Activated effector memory CD4-positive, alpha-beta T cell treated with anti-CD3 and anti-CD28 coated beads, Interleukin-2, amount 50 U/mL, for 16 hours (primary cell): ENCODE measurements around the gene ELN.

ENCODE experiments used
- DNase-seq: peaks from one replicate; pipeline ENCODE4 v3.0.0-alpha.2; 2020

ELN gene

DNA sequence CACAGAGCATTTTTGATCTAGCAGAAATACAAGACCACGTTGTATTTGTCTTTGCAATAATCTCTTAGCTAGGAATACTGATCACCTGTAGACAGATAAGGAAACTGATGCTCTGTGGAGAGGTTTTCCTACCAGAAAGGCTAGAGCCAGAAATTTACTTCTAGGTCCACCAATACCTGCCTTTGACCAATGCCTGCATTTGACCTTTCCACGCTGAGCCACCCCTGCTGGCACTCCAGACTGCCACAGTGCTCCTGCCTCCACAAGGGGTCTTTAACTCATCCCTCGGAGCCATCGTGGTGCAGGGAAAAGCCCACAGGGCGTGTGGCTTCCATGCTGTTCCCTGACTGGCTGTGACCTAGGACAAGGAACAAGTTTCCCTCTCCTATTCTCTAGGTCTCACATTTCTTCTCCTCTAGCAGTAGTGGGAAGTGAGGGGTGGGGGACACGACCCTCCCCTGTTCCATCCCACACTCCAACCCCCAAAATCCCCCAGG, 1.5 kb upstream of the ELN start:
- no peak for DNase-seq

- DNase-seq = peak; percentile 83
Measured at GRCh38 chr7:74026903-74027682, 880 bp upstream of the ELN start.

DNA sequence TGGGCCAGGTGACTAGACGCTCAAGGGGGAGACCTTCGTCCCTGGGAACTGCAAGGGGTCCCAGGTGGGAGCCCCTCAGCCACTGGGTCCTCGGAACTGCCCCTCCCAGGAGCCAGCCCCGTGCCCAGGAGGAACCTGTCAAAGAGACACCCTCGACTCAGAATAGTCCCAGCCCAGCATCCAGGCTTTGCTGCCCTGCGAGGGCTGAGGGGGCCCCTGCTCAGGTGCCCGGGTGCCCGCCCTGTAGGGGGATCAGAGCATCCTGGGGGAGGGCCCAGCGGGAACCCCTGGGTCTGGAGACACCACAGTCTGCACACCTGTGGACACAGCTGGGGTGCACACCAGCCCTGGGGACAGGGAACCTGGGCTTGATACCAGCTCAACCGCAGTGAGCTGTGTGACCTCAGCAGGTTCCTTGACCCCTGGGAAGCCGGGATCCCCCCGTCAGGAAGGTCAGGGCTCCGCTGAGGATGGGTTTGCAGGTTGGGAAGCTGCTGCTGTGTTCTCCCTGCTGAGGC, 407 bp downstream of the ELN start:
- no peak for DNase-seq

GRCh38 chr7:74029089-74029785, 1.3 kb downstream of the ELN start:
- no peak for DNase-seq

GRCh38 chr7:74029991-74030415, 2.0 kb downstream of the ELN start:
- no peak for DNase-seq

- DNase-seq = no peak
Measured at GRCh38 chr7:74030861-74031260, 2.9 kb downstream of the ELN start.

DNA sequence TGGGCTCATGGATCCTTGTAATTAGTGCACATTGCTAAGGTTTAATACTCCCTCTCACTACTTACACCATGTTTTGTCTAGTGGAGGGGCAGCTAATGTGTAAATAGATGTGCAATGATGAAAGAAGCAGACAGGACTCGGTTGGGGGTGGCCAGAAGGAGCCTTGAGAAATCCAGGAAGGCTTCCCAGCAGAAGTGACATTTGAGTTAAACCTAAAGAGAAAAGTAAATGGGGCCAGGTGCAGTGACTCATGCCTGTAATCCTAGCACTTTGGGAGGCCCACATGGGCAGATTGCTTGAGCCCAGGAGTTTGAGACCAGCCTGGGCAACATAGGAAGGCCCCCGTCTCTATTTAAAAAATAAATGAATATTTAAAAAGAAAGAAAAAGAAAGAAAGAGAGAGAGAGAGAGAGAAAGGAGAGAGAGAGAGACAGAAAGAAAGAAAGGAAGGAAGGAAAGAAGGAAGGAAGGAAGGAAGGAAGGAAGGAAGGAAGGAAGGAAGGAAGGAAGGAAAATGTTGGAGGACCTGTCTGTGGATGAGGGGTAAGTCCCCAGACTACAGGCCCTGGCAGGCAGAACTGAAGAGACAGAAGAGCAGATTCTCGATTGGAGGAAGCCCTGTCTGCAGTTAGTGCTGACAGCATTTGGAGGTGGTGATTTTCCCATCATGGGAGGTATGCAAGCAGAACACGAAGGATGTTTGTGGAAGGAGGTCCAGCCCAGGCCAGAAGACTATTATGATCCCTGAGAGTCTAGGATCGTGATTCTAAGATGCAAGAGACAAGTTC, 3.6 kb downstream of the ELN start:
- no peak for DNase-seq

- DNase-seq = no peak
Measured at GRCh38 chr7:74032191-74032490, 4.2 kb downstream of the ELN start.

DNA sequence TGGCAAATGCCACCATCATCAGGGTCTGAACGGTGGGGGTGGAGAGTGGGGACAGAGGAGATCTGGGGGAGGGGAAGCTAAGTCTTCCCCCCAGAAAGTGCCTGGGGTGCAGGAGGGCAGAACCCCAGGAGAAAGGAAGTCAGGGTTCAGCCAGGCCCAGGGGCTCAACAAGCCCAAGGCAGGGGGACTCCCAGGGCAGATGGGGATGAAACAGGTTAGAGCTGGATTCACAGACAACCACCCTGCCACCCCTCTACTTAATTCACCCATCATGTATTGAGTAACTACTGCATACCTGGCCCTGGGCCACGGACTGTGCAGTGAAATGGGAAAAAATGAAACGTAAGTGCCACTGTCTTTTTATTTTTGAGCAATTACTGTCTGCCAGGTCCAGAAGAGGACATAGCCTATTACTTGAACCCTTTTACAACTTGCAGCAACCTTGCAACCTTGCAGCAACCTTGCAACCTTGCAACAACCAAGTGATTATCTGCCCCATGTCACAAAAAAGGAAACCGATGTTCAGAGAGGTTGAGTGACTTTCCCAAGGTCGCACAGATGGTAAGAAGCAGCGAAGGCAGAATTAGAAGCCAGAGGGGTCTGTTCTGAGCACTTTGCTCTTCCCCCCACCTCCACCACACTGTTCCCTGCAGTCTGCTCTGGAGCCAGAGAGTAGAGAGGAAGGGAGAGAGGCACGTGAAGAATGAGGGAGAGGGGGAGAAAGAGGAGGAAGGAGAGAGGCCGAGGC, 4.8 kb downstream of the ELN start:
- no peak for DNase-seq

DNA sequence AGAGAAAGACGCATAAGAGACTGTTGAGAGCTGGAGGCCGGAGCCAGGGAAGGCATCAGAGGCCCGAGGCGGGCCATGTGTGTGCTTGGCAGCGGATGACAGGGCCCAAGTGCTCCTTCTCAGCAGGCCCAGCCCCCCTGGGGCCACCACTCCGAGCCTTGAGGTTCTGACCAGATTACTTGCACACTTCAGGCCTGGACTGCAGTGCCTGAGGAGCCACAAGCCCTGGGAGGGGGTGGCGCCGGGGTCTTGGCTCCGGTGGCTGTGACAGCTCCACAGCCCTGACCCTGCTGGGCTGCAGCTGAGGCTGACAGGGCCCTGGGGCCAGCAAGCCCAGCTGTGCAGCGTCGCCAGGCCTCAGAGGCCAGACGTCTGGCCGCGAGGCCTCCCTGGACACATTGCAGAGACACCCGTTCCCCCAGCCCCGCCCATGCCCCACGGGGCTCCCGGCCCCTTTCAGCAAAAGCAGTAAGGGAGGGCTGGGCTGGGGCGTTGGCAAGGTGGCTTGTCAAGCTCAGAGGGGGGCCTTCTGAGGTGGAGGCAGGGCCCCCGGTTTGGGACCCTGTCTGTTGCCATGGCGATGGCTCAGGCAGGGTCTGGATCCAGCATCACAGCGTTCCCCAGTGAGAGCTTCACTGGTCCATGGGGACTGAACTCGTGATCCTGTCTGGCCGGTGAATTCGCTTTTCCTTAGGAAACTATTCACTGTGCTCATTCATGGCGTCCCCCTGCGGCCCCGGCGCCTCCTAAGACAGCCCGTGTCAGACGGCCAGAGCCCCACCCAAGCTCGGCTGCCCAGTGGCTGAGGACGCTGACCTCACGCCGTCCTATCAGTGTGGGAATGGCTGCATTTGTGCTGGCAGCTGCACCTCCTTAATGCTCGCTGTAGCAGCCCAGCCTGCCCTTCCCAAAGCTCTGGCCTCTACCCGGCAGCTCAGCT, 5.7 kb downstream of the ELN start:
- DNase-seq = no peak

- DNase-seq = no peak
Measured at GRCh38 chr7:74037609-74038008, 9.6 kb downstream of the ELN start.

- no peak for DNase-seq
Measured at GRCh38 chr7:74038194-74038961, 10.4 kb downstream of the ELN start.

- DNase-seq = no peak
Measured at GRCh38 chr7:74039337-74039736, 11.4 kb downstream of the ELN start.

GRCh38 chr7:74040101-74040790, 12.3 kb downstream of the ELN start:
- DNase-seq = no peak

GRCh38 chr7:74040791-74041520, 13.0 kb downstream of the ELN start:
- no peak for DNase-seq

DNA sequence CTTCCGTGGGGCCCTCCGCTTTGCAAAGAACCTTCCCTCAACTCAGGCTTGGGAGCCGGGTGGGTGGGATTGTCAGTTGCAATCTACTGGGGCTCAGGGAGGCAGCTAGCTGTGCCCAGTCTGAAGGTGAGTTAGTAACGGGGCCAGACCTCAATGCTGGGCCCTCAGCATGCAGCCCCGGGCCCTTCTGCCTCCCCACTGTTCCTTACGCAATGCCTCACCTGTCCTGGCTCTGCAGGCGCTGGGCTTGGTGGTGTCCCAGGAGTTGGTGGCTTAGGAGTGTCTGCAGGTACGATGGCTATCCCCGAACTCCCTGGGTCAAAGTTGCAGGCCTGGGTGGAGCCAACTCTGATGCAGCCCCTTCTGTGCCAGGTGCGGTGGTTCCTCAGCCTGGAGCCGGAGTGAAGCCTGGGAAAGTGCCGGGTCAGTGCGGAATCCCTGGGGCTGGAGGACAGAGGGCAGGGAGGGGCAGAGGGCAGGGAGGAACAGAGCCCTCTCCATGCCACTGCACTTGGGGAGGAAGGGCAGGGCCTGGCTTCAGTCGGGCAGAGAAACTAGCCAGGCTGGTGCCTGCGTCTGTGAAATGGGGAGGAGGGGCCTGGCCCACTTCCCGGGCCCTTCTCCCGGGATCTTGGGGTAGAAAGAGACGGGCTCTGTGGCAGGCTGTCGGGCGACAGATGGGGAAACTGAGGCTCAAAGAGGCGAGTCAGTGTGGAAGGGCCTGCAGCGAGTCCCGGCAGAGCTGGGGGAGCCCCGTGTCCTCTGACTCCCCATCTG, 15.0 kb downstream of the ELN start:
- no peak for DNase-seq

- DNase-seq = no peak
Measured at GRCh38 chr7:74043523-74043951, 15.6 kb downstream of the ELN start.
